Measurements from ENCODE around the gene FBXW2.

- no peak for TF ChIP-seq ARNT (IDR thresholded peaks at IDR 0.05)
- TF ChIP-seq SUZ12 (IDR thresholded peaks at IDR 0.05) = no peak
- no peak for TF ChIP-seq TARDBP (IDR thresholded peaks at IDR 0.05)
- no peak for TF ChIP-seq FOXM1 (IDR thresholded peaks at IDR 0.05; ENCODE audit: borderline replicate concordance)
- TF ChIP-seq ELF4 (IDR thresholded peaks at IDR 0.05) = no peak
- TF ChIP-seq SP1 (IDR thresholded peaks at IDR 0.05) = no peak
- no peak for TF ChIP-seq FOXA1 (IDR thresholded peaks at IDR 0.05)
- TF ChIP-seq NFRKB (IDR thresholded peaks at IDR 0.05) = no peak
- TF ChIP-seq HDGF (IDR thresholded peaks at IDR 0.05; ENCODE audit: borderline replicate concordance) = no peak
These were observed 24.3 kb downstream of the FBXW2 start for GRCh38 chr9:120768886-120769285.
